Activated T-helper 1 cell treated with anti-CD3 and anti-CD28 coated beads, Interleukin-12 subunit alpha, Interleukin-12 subunit beta, Interleukin-2, Interleukin-4 antibody, amounts not matched to agents 30 ng/mL and 10 ng/mL and 1 ng/mL, durations not matched to agents 14 hours and 24 hours and 36 hours (primary cell): Measurements from ENCODE around the gene C11orf52. TPM values are rescaled to one million over a fixed set of nuclear protein-coding genes. Genes with fewer than 3 reads are reported as not detected.

Experiments used
- DNase-seq: peaks from one replicate; pipeline ENCODE4 v3.0.0; 2021; ENCODE audit warnings: low spot score
- H3K27ac Mint-ChIP-seq: one replicate; pipeline ENCODE4 v1.8.0; 2021; ENCODE audit warnings: mild to moderate bottlenecking, mixed read lengths
- H3K27me3 Mint-ChIP-seq: one replicate; pipeline ENCODE4 v1.8.0; 2022; ENCODE audit warnings: mild to moderate bottlenecking, moderate library complexity, mixed read lengths; ENCODE audit not compliant: insufficient read depth
- H3K36me3 Mint-ChIP-seq: one replicate; pipeline ENCODE4 v1.8.0; 2021; ENCODE audit warnings: low read depth, mixed read lengths
- H3K4me1 Mint-ChIP-seq: one replicate; pipeline ENCODE4 v1.8.0; 2021; ENCODE audit warnings: low read depth, mixed read lengths
- H3K4me3 Mint-ChIP-seq: one replicate; pipeline ENCODE4 v1.8.0; 2021; ENCODE audit warnings: mild to moderate bottlenecking, moderate library complexity, mixed read lengths
- H3K9me3 Mint-ChIP-seq: one replicate; pipeline ENCODE4 v1.8.0; 2021; ENCODE audit warnings: mixed read lengths
- intact Hi-C: fragments of 100-400 bp; cut with micrococcal nuclease; formaldehyde crosslinking; loops from one replicate; pipeline ENCODE4 v1.15.1; 2024
- total RNA-seq: library from RNA; stranded (reverse); gene quantifications from 2 replicates; pipeline ENCODE4 v1.2.3, GENCODE V29; 2022

The C11orf52 gene
- total RNA-seq, 1 donor from 2014 or later = not detected

DNA sequence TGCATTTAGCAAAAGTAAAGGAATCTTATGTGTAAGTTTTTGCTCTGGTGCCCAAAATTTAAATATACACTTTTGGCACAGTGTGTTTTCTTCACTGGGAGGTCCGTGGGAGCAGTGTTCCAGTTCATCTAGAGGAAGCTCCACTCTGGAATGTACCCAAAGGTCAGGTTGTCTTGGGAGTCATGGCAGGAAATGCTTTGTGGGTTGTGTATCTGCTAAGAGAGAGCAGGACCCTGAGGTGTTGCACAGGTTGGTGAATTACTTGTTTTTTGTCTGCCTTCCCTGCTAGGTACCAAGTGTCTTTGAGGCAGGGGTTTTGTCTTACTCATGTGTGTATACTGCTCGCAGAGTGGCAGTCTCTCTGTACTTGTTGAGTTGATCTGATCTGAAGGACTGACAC, 55.7 kb downstream of the C11orf52 start:
- Mint-ChIP-seq H3K4me1 (no peaks in the 10 kb centered on the region), H3K36me3 (peaks cover 11% of the 10 kb centered on the region), H3K4me3 (no peak overlapping the region), H3K9me3 (no peaks in the 10 kb centered on the region), H3K27ac (no peak overlapping the region), H3K27me3 (peaks cover 7% of the 10 kb centered on the region)
- DNase-seq = no peak
- intact Hi-C loops = no loop called here

DNA sequence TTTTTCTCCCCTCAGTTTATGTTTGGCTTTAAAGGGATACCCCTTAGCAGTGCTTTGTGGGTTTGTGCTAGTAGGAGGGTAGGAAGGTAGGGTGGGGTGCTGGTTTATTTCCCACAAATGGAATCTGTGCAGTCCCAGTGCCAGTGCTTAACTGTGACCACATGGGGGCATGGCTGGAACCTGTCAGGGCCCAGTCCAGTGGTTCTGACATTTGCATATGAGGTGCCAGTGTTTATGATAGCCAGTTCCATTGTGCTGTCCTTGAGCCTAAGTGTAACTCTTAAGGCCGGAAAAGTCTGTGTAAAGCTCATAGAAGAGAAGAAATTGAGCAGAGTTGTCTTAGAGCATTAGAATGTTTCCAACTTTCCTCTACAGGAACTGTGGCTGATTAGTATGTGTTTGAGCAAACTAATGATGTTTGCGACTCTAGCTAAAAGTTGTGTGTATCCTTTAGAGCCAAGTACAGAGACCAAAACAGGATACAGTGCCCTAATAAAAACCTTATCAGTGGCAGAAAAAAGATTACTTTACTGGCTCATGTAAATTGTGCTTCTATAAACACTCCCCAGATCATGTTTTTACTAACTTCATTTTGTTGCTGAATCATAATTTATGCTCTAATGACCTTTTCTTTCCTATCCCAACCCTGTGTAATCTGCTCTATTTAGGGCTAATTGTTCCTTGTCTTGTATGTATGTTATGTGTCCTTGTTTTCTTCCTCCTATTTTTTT, 56.5 kb downstream of the C11orf52 start:
- no peaks in the 10 kb centered on the region for H3K4me1 Mint-ChIP-seq
- intact Hi-C loops = no loop called here
- H3K27ac Mint-ChIP-seq = no peak overlapping the region
- H3K27me3 Mint-ChIP-seq = peaks cover 7% of the 10 kb centered on the region
- no peak overlapping the region for H3K4me3 Mint-ChIP-seq
- H3K36me3 Mint-ChIP-seq = peaks cover 8% of the 10 kb centered on the region
- no peaks in the 10 kb centered on the region for H3K9me3 Mint-ChIP-seq
- DNase-seq = no peak

DNA sequence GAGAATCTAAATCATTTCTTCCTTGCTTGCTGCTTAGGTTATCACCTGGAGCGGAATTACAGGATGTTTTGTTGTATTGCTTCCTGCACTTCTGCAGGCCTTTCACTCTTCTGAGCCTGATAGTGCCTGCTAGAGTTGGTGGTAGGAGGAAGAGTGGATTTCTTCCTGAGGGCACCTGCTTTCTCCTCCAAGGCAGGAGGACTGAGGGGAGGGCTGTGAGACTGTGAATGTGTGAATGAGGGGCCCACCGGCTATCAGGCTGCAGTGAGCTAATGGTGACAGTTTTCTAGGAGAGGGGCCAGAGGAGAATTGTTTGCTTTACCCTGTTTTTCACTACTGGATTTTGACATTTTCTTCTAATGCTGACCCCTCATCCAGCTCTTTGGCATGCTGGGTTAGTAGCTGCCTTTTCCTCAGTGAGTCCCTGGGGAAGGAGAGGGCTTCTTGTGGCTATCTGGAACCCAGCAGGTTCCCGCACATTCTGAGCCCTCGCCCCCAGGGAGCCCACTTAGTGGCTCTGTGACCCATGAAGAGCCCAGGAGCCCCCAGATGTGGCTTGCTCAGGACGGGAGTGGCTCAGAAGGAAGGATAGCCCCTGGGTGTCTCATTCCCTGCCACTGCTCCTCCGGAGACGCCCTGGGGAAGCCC, 57.5 kb downstream of the C11orf52 start:
- intact Hi-C loops = no loop called here
- Mint-ChIP-seq H3K27ac (no peak overlapping the region), H3K36me3 (peaks cover 5% of the 10 kb centered on the region), H3K4me1 (no peaks in the 10 kb centered on the region), H3K27me3 (peaks cover 9% of the 10 kb centered on the region), H3K9me3 (no peaks in the 10 kb centered on the region), H3K4me3 (peak overlapping the region; percentile 67)
- DNase-seq = no peak

Other genes starting within 250 kb of the C11orf52 start
- 58.1 and 61.4 TPM in 2 replicates for gene PPP2R1B, start 152.5 kb upstream of the C11orf52 start, total RNA-seq
- 29.3 and 31.8 TPM in 2 replicates for gene ALG9, start 47.3 kb upstream of the C11orf52 start, total RNA-seq
- gene FDXACB1, start 39.7 kb upstream of the C11orf52 start, total RNA-seq = 7.9 and 9.4 TPM in 2 replicates
- gene CFAP68, start 39.4 kb upstream of the C11orf52 start, total RNA-seq = 17.7 and 22.3 TPM in 2 replicates
- not detected in 2 replicates for gene CRYAB, start 7.1 kb upstream of the C11orf52 start, total RNA-seq
- gene HSPB2, start 6.2 kb upstream of the C11orf52 start, total RNA-seq = not detected in 2 replicates
- 15.2 and 16.0 TPM in 2 replicates for gene DIXDC1, start 18.4 kb downstream of the C11orf52 start, total RNA-seq
- gene DLAT, start 106.5 kb downstream of the C11orf52 start, total RNA-seq = 52.0 and 54.5 TPM in 2 replicates
- 0.24 and 0.49 TPM in 2 replicates for gene PIH1D2, start 155.1 kb downstream of the C11orf52 start, total RNA-seq
- gene NKAPD1, start 155.4 kb downstream of the C11orf52 start, total RNA-seq = 29.1 and 33.0 TPM in 2 replicates
- 85.6 and 89.2 TPM in 2 replicates for gene TIMM8B, start 167.8 kb downstream of the C11orf52 start, total RNA-seq
- 95.4 and 98.0 TPM in 2 replicates for gene SDHD, start 168.0 kb downstream of the C11orf52 start, total RNA-seq
- gene IL18, start 245.2 kb downstream of the C11orf52 start, total RNA-seq = 0.23 TPM in 1 of 2 replicates, not detected in the other
- gene TEX12, start 248.5 kb downstream of the C11orf52 start, total RNA-seq = 0.24 TPM in 1 of 2 replicates, not detected in the other